WTC11 (cell line): ENCODE results near the gene SCG5. TPM values are rescaled to one million over a fixed set of nuclear protein-coding genes. Genes with fewer than 3 reads are reported as not detected.

Source experiments
- ATAC-seq: fragments of 200-7000 bp; cut with Tn5 transposase; 2 replicates; pipeline ENCODE4 v1.10.0; 2021; ENCODE audit warnings: mild to moderate bottlenecking, moderate library complexity
- CTCF ChIA-PET: fragments of 300-600 bp; sonication (Branson Sonifier 250); formaldehyde crosslinking; loops from one replicate; lab custom pipeline; 2021; ENCODE audit warnings: antibody characterized with exemption; lab: Charles Lee
- POLR2A ChIA-PET: fragments of 350-600 bp; sonication (Branson Sonifier 250); formaldehyde crosslinking; loops from one replicate; lab custom pipeline; 2021; ENCODE audit warnings: antibody characterized with exemption; lab: Charles Lee
- DNase-seq: peaks from one replicate; pipeline ENCODE4 v3.0.0; 2021; ENCODE audit warnings: low spot score
- H3K27ac Mint-ChIP-seq: 2 replicates; pipeline ENCODE4 v1.8.0; 2021; ENCODE audit warnings: mixed read lengths
- H3K27me3 Mint-ChIP-seq: 2 replicates; pipeline ENCODE4 v1.8.0; 2021; ENCODE audit warnings: low read depth, mild to moderate bottlenecking, moderate library complexity, mixed read lengths
- H3K36me3 Mint-ChIP-seq: 2 replicates; pipeline ENCODE4 v1.8.0; 2021; ENCODE audit warnings: mixed read lengths
- H3K4me1 Mint-ChIP-seq: 2 replicates; pipeline ENCODE4 v1.8.0; 2022; ENCODE audit warnings: mixed read lengths
- H3K4me3 Mint-ChIP-seq: 2 replicates; pipeline ENCODE4 v1.8.0; 2021; ENCODE audit warnings: mild to moderate bottlenecking, moderate library complexity, mixed read lengths
- H3K9me3 Mint-ChIP-seq: 2 replicates; pipeline ENCODE4 v1.8.0; 2021; ENCODE audit warnings: mixed read lengths
- CBFB ChIP-seq: sonication (generic); formaldehyde crosslinking; IDR thresholded peaks from 2 replicates; pipeline ENCODE4 v1.8.1; 2022; ENCODE audit warnings: mild to moderate bottlenecking, low read depth, missing genetic modification reagents
- EMX1 ChIP-seq: fragments of 250-450 bp; sonication (Bioruptor Pico); IDR thresholded peaks from 2 replicates; pipeline ENCODE4 v1.8.0; 2021; ENCODE audit warnings: mild to moderate bottlenecking
- FOXK1 ChIP-seq: sonication (generic); formaldehyde crosslinking; IDR thresholded peaks from 2 replicates; pipeline ENCODE4 v1.8.0; 2022; ENCODE audit warnings: mild to moderate bottlenecking, moderate library complexity, missing genetic modification reagents
- GRHL2 ChIP-seq: fragments of 250-450 bp; sonication (Bioruptor Pico); IDR thresholded peaks from 2 replicates; pipeline ENCODE4 v1.8.0; 2022; ENCODE audit warnings: mild to moderate bottlenecking, moderate library complexity; ENCODE audit not compliant: insufficient replicate concordance, severe bottlenecking
- GTF2I ChIP-seq: fragments of 250-450 bp; sonication (Bioruptor Pico); conservative IDR thresholded peaks from 2 replicates; pipeline ENCODE4 v1.4.0; 2021; ENCODE audit warnings: mild to moderate bottlenecking
- IRF2 ChIP-seq: sonication (generic); formaldehyde crosslinking; IDR thresholded peaks from 2 replicates; pipeline ENCODE4 v1.8.0; 2022; ENCODE audit warnings: low read depth, missing genetic modification reagents, borderline replicate concordance
- JAZF1 ChIP-seq: fragments of 250-450 bp; sonication (Bioruptor Pico); IDR thresholded peaks from 2 replicates; pipeline ENCODE4 v1.9.0; 2021; ENCODE audit warnings: moderate library complexity, mild to moderate bottlenecking, inconsistent platforms
- SMAD3 ChIP-seq: sonication (generic); formaldehyde crosslinking; IDR thresholded peaks from 2 replicates; pipeline ENCODE4 v1.8.0; 2022; ENCODE audit warnings: missing genetic modification reagents, mild to moderate bottlenecking, borderline replicate concordance
- SOX15 ChIP-seq: fragments of 250-450 bp; sonication (Bioruptor Pico); IDR thresholded peaks from 2 replicates; pipeline ENCODE4 v1.9.0; 2021; ENCODE audit warnings: mild to moderate bottlenecking
- SP1 ChIP-seq: sonication (generic); formaldehyde crosslinking; conservative IDR thresholded peaks from 2 replicates; pipeline ENCODE4 v1.8.1; 2022; ENCODE audit warnings: missing genetic modification reagents
- total RNA-seq: library from RNA; stranded (reverse); gene quantifications from 3 replicates; pipeline ENCODE4 v1.2.3, GENCODE V29; 2021
- TF ChIP-seq, protein P1 (sequence below): fragments of 250-450 bp; sonication (Bioruptor Pico); IDR thresholded peaks from 2 replicates; pipeline ENCODE4 v1.9.0; 2021; ENCODE audit warnings: mild to moderate bottlenecking, borderline replicate concordance
- TF ChIP-seq, protein P2 (sequence below): fragments of 250-450 bp; sonication (Bioruptor Pico); conservative IDR thresholded peaks from 2 replicates; pipeline ENCODE4 v1.9.0; 2021; ENCODE audit warnings: mild to moderate bottlenecking
- TF ChIP-seq, protein P3 (sequence below): sonication (generic); formaldehyde crosslinking; IDR thresholded peaks from 2 replicates; pipeline ENCODE4 v1.8.1; 2022; ENCODE audit warnings: low read depth, missing genetic modification reagents, borderline replicate concordance
- TF ChIP-seq, protein P4 (sequence below): sonication (generic); formaldehyde crosslinking; IDR thresholded peaks from 2 replicates; pipeline ENCODE4 v1.8.0; 2022; ENCODE audit warnings: missing genetic modification reagents
- TF ChIP-seq, protein P5 (sequence below): sonication (generic); formaldehyde crosslinking; IDR thresholded peaks from 2 replicates; pipeline ENCODE4 v1.8.1; 2023; ENCODE audit warnings: mild to moderate bottlenecking, missing genetic modification reagents, moderate library complexity

SCG5 gene
- total RNA-seq, 1 experiment from 2014 or later, result 14.2 TPM

- TF ChIP-seq, protein P1, sequence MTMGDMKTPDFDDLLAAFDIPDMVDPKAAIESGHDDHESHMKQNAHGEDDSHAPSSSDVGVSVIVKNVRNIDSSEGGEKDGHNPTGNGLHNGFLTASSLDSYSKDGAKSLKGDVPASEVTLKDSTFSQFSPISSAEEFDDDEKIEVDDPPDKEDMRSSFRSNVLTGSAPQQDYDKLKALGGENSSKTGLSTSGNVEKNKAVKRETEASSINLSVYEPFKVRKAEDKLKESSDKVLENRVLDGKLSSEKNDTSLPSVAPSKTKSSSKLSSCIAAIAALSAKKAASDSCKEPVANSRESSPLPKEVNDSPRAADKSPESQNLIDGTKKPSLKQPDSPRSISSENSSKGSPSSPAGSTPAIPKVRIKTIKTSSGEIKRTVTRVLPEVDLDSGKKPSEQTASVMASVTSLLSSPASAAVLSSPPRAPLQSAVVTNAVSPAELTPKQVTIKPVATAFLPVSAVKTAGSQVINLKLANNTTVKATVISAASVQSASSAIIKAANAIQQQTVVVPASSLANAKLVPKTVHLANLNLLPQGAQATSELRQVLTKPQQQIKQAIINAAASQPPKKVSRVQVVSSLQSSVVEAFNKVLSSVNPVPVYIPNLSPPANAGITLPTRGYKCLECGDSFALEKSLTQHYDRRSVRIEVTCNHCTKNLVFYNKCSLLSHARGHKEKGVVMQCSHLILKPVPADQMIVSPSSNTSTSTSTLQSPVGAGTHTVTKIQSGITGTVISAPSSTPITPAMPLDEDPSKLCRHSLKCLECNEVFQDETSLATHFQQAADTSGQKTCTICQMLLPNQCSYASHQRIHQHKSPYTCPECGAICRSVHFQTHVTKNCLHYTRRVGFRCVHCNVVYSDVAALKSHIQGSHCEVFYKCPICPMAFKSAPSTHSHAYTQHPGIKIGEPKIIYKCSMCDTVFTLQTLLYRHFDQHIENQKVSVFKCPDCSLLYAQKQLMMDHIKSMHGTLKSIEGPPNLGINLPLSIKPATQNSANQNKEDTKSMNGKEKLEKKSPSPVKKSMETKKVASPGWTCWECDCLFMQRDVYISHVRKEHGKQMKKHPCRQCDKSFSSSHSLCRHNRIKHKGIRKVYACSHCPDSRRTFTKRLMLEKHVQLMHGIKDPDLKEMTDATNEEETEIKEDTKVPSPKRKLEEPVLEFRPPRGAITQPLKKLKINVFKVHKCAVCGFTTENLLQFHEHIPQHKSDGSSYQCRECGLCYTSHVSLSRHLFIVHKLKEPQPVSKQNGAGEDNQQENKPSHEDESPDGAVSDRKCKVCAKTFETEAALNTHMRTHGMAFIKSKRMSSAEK (CRISPR knock-in tag), result no peak
Measured at GRCh38 chr15:32671339-32672325, 30.1 kb downstream of the SCG5 start (continued).

DNA sequence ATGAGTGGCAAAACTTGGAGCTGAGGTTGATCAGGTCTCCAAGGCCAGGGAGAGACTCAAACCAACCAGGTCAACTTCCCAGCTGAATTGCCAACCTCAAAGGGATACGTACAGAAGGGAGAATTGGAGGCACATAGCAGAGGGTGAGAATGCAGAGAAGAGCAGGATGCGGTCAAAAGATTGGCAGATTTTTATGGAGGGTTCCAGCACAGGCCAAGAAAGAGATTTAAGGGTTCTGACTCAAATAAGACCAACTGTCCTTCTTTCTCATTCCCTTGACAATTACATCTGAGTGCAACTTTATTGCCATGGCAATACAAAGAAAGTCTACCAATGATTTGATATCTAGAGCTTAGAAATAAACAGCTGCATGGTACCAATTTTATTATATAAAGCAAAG is 33.2 kb downstream of the SCG5 start:
- Mint-ChIP-seq H3K4me1 (peaks cover 27% of the 10 kb centered on the region), H3K4me3 (no peak overlapping the region), H3K27ac (no peak overlapping the region), H3K27me3 (no peaks in the 10 kb centered on the region), H3K36me3 (no peaks in the 10 kb centered on the region), H3K9me3 (no peaks in the 10 kb centered on the region)
- ChIA-PET CTCF (interaction anchor here (0.6 to 1.3 kb wide), 2 partner anchors 12 to 208 kb away, joined by 3 to 5 read pairs; no protein-coding TSS in a partner anchor), POLR2A (no interaction called here)
- no peak for DNase-seq
- no peak for ATAC-seq
- TF ChIP-seq EMX1 (CRISPR knock-in tag), result no peak
- no peak for TF ChIP-seq GTF2I
- TF ChIP-seq, protein P2, sequence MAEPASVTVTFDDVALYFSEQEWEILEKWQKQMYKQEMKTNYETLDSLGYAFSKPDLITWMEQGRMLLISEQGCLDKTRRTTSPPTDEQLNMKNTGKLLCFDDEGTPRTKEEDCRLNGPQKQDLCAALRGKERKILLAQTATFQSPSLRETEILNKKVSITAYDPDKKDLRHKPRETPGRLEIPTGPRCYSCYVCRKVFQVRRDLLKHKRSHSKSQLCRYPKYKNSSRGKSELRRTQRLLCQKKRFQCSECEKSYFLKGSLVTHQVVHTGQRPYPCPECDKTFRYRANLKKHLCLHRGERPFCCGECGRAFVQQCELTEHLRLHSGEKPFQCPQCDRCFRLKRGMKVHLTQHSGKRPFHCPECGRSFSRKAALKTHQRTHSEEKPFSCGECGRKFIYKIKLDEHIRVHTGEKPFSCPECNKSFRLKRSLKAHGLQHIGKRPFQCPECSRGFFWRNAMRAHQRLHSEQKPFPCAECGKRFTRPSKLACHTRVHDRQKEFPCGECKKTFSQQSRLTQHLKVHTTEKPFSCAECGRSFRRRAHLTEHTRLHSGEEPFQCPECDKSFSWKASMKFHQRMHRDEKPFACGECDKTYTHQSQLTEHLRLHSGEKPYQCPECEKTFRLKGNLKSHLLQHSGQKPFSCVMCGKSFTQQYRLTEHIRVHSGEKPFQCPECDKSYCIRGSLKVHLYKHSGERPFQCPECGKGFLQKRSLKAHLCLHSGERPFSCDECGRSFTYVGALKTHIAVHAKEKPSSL, result no peak
- no peak for TF ChIP-seq JAZF1
- TF ChIP-seq CBFB (CRISPR knock-in tag), result no peak
- TF ChIP-seq, protein P3, sequence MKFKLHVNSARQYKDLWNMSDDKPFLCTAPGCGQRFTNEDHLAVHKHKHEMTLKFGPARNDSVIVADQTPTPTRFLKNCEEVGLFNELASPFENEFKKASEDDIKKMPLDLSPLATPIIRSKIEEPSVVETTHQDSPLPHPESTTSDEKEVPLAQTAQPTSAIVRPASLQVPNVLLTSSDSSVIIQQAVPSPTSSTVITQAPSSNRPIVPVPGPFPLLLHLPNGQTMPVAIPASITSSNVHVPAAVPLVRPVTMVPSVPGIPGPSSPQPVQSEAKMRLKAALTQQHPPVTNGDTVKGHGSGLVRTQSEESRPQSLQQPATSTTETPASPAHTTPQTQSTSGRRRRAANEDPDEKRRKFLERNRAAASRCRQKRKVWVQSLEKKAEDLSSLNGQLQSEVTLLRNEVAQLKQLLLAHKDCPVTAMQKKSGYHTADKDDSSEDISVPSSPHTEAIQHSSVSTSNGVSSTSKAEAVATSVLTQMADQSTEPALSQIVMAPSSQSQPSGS (CRISPR knock-in tag), result no peak
- no peak for TF ChIP-seq FOXK1 (CRISPR knock-in tag)
- TF ChIP-seq, protein P1 (CRISPR knock-in tag), result no peak
- TF ChIP-seq, protein P4, sequence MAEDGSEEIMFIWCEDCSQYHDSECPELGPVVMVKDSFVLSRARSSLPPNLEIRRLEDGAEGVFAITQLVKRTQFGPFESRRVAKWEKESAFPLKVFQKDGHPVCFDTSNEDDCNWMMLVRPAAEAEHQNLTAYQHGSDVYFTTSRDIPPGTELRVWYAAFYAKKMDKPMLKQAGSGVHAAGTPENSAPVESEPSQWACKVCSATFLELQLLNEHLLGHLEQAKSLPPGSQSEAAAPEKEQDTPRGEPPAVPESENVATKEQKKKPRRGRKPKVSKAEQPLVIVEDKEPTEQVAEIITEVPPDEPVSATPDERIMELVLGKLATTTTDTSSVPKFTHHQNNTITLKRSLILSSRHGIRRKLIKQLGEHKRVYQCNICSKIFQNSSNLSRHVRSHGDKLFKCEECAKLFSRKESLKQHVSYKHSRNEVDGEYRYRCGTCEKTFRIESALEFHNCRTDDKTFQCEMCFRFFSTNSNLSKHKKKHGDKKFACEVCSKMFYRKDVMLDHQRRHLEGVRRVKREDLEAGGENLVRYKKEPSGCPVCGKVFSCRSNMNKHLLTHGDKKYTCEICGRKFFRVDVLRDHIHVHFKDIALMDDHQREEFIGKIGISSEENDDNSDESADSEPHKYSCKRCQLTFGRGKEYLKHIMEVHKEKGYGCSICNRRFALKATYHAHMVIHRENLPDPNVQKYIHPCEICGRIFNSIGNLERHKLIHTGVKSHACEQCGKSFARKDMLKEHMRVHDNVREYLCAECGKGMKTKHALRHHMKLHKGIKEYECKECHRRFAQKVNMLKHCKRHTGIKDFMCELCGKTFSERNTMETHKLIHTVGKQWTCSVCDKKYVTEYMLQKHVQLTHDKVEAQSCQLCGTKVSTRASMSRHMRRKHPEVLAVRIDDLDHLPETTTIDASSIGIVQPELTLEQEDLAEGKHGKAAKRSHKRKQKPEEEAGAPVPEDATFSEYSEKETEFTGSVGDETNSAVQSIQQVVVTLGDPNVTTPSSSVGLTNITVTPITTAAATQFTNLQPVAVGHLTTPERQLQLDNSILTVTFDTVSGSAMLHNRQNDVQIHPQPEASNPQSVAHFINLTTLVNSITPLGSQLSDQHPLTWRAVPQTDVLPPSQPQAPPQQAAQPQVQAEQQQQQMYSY (CRISPR knock-in tag), result no peak
- no peak for TF ChIP-seq SP1 (CRISPR knock-in tag)
- TF ChIP-seq IRF2, result no peak
- no peak for TF ChIP-seq GRHL2
- TF ChIP-seq, protein P5, sequence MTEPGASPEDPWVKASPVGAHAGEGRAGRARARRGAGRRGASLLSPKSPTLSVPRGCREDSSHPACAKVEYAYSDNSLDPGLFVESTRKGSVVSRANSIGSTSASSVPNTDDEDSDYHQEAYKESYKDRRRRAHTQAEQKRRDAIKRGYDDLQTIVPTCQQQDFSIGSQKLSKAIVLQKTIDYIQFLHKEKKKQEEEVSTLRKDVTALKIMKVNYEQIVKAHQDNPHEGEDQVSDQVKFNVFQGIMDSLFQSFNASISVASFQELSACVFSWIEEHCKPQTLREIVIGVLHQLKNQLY (CRISPR knock-in tag), result no peak
- TF ChIP-seq SOX15 (CRISPR knock-in tag), result no peak
- TF ChIP-seq SMAD3 (CRISPR knock-in tag), result no peak
